Tongue (tissue), 2 donors: ENCODE results near the gene COMMD1. TPM values are rescaled to one million over a fixed set of nuclear protein-coding genes. Genes with fewer than 3 reads are reported as not detected.
"Not testable (repeated sequence)": the region's sequence is repeated elsewhere in the genome, so short reads cannot be mapped to it uniquely, and the experiment has no call there.

Experiments used
- DNase-seq: peaks from one replicate; pipeline ENCODE4 v3.0.0-alpha.2; 2015
- total RNA-seq: library from RNA; depleted of rRNA; stranded (reverse); fragments of >200 nt; gene quantifications from one replicate; pipeline ENCODE4 v1.2.3, GENCODE V29; 2014

COMMD1 gene
- total RNA-seq, 1 donor from 2014 or later: 47.3 TPM

DNA sequence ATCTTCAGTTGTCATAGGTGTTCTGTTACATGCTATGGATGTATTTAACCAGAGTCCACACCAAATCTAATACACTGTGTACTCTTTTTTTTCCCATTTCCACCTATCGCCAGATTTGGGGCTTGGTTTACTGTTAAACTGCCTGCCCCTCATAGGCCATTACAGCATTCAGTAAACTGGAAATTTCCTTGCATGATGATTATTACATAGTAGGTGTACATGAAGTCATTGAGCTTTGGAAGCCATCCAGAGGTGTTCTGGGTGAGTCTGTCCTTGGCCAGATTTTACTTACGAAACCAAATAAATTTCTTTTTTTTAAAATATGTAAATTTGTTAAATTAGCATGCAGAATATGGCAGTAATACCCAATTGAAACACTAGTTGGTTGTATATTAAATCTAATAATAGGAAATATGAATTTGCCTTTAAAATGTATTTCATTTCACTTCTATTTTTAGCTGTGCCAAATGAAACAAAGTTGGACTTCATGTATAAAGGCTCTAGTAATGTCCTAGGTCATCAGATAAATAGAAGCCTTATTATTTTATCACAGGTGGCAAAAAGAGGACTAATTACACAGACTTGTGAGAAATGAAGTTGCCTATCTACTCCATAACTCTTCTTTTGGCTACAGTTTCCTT, 60.7 kb downstream of the COMMD1 start:
- DNase-seq: no peak

DNA sequence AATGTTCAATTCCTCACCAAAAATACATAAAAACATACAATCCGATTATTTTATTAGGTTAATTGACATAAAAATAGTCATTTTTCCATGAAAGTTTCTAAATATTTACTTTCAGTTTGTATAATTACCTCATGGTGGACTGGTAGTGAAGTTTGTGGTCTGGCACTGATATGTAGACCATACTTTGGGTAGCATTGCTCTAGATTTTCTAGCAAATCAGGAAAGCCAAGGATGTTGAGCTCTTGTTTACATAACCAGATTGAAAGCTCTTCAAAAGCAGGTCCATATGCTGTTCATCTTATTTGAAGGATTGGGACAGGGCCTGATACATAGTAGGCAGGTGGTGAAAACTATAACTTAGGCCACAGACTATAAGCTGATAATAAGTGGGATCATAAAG, 61.8 kb downstream of the COMMD1 start:
- DNase-seq: no peak

DNA sequence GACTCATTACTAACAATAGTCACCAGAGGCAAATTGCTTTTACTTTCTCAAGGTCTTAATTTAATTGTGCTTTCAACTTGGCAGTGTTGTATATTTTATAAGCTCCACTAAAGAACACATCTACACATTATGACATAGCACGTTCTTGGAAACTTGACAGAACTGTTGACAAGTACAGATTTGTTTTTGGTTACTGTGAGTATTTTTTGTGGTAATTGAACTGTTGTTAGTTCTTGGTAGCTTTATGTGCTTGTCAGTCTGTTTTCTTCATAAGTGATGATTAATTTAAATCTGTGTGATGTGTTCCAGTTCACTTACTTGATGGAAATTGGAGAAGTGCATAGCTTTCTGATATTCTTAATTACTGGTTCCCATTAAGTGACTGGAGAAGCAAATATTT, 63.9 kb downstream of the COMMD1 start:
- DNase-seq: peak; percentile 51

DNA sequence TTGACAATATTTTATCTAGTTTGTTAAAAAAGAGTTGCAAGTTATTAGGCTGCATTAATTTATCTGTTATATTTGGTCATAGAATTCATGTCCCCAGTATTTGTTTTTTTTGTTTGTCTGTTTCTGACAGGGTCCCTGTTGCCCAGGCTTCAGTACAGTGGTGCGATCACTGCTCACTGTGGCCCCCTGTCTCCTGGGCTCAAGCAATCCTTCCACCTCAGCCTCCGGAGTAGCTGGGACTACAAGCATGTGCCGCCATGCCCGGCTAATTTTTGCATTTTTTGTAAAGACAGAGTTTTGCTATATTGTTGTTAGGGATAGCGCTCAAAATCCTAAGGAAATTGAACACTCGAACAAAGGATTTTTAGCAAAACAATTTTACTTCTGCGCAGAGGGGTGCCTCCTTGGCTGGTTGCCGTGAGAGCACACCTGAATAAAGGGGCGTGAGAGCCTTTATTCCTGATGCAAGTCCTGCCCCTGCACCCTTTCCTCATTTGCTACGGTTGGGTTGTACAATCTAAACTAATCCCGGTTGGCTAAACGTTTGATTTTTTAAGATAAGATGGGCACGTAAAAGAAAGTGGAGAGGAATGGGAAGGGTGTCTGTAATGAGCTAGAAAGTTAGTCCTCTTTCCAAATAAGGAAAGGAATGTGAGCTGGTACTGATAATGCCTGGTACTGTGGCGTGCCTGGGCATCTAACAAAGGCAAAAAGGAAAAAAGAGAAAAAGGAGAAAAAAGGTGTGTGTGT, 65.5 kb downstream of the COMMD1 start:
- DNase-seq: no peak

DNA sequence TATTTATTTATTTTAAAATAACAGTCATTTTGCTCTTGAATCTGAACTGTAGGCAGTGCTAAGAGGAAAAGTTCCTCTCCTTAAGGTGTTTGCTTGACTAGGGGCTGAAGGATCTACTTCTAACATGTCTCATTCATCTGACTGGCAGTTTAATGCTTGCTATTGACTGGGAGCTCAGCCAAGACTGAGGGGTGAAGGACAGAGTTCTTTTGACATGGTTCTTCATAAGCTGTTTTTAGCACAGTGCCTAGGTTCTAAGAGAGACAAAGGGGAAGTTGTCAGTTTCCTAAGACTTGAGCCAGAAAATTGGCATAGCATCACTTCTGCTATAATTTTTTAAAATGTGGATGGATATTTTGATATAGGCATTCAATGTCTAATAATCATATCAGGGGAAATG, 73.0 kb downstream of the COMMD1 start:
- DNase-seq: peak; percentile 38

DNA sequence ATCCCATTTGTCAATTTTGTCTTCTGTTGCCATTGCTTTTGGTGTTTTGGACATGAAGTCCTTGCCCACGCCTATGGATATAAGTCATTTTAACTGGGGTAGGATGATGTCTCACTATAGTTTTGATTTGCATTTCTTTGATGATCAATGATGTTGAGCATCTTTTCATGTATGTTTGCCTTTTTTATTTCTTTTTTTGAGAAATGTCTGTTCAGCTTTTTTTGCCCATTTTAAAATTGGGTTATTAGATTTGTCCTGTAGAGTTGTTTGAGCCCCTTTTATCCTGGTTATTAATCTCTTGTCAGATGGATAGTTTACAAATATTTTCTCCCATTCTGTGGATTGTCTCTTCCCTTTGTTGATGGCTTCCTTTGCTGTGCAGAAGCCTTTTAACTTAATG, 75.3 kb downstream of the COMMD1 start:
- DNase-seq: no peak

DNA sequence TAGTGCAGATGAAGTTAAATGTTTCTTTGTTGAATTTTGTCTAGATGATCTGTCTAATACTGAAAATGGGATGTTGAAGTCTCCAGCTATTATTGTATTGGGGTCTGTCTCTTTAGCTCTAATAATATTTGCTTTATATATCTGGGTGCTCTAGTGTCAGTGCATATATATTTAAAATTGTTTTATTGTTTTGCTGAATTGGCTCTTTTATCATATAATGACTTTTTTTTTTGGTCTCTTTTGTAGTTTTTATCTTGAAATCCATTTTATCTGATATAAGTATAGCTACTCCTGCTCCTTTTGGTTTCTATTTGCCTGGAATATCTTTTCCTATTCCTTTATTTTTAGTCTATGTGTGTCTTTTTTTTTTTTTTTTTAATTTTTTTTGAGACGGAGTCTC, 79.2 kb downstream of the COMMD1 start:
- DNase-seq: no peak

DNA sequence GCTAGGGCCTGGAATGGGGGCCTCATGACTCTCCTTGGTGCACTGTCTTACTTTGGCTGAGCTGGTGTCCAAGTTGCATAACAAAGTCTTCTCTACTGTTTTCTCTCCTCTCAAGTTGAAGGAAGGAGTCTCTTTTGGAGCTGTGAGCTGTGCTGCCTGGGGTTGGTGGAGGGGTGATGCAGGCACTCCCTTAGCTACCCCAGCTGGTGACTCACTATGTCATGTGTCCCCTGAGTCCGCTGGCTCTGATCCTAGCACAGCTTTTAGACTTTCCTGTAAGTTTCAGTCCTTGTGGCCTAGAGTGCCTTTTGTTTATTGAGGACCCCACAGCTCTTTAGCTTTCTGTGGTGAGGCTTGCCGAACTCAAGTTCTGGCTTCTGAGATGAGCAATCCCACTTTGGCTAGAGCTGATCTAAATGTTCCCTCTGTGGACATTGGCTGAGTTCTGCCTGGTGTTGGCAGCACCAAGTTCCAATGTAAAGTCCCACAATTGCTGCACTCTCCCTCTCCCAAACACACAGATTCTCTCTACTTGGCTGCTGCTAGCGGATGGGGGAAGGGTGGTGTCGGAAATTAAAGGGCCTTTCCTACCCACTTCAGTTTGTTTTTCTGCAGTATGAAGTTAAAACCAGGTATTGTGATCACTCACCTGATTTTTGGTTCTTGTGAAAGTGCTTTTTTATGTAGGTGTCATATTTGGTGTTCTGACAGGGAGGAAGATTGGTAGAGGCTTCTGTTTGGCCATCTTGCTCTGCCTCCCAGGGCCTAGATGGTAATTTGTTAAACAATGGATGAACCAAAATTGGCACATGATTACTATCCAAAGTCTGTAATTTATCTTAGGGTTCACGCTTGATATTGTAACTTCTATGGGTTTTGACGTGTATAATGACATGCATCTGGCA, 83.2 kb downstream of the COMMD1 start:
- no peak for DNase-seq

DNA sequence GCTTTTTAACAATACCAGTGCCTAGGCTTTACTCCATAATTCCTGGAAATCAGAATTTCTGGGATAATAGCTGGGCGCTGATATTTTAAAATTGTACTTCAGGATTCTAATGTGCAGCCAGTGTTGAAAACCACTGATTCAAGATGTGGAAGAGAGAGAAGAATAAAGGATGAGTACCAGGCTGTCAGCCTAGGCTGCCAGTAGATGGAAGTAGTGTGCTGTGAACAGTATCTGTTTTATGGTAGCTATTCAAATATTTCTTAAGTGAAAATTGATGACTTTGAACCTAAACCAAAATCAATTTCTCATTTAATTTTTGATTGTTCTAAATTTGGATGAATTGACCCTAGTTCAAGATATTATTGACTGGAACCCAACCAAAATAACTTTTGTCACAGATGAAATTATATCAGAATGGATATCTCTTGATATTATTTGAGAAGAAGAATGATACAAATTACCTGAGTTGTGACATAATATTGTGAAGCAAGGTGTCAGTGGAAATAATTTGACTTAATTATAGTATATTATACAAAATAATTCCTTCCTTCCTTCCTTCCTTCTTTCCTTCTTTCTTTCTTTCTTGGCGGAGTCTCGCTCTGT, 88.0 kb downstream of the COMMD1 start:
- peak; percentile 66 for DNase-seq

DNA sequence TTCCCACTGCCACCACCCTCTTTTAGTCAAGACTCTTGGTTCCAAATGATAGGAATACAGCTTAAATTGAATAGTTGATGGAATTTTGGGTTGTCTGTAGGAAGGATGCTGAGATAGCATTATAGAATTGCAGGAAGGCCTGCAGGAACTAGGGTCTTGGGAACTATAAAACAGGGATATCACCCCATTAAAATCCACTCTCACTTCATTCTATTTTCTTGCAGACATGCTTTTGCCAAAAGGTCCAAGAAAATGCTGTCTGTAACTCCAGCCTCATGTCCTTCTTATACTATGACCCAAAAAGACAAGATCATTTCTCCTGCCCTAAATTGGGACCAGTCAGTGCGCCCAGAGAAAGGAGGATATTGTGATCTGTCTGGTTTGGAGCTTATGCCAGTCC, 89.1 kb downstream of the COMMD1 start:
- no peak for DNase-seq

DNA sequence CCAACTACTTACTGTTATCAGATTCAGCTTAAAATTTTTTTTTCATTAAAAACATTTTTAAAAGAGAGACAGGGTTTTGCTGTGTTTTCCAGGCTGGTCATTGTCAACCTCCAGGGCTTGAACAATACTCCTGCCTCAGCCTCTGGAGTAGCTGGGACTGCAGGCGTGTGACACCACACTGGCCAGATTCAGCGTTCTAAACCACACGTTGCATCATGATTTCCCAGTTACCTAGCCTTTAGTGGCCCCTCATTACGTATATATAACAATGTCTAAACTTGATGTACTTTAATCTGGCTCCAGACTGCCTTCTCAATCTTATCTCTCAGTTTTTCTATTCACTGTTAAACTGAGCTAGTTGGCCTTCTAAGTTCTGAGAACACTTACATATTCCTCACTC, 89.6 kb downstream of the COMMD1 start:
- no peak for DNase-seq

DNA sequence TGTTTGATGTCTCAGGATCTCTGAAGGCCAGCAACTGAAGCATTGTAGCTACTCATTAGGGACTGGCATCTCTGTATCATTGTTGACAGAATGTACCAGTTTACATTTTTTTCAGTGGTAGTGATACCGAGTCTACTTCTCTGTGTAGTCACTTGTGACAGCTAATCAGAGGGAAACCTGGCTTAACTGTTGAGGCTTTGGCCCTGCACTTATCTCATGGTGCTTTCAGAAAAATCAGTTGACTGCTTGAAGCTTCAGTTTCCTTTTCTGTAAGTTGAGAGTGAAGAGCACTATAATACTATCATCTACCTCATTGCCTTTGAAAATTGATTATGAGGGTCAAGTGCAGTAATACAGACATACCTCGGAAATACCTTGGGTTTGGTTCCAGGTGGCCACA, 90.0 kb downstream of the COMMD1 start:
- no peak for DNase-seq

DNA sequence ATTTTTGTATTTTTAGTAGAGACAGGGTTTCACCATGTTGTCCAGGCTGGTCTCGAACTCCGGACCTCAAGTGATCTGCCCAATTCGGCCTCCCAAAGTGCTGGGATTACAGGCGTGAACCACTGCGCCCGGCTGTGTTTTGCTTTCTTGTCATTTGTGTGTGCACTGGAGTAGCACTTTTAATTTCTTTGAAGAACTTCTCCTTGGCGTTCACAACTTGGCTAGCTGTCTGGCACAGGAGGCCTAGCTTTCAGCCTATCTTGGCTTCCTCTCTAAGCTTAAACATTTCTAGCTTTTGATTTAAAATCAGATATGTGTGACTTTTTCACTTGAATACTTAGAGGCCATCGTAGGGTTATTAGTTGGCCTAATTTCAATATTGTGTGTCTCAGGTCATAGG, 93.0 kb downstream of the COMMD1 start:
- DNase-seq: no peak

DNA sequence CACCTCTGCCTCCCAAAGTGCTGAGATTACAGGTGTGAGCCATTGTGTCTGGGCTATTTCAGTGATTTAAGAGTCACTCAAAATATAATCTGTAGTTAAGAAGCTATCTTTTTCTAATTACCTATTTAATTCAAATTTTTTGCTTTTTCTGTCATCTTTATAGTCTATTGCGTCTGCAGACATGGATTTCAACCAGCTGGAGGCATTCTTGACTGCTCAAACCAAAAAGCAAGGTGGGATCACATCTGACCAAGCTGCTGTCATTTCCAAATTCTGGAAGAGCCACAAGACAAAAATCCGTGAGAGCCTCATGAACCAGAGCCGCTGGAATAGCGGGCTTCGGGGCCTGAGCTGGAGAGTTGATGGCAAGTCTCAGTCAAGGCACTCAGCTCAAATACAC, 95.1 kb downstream of the COMMD1 start:
- DNase-seq: no peak

DNA sequence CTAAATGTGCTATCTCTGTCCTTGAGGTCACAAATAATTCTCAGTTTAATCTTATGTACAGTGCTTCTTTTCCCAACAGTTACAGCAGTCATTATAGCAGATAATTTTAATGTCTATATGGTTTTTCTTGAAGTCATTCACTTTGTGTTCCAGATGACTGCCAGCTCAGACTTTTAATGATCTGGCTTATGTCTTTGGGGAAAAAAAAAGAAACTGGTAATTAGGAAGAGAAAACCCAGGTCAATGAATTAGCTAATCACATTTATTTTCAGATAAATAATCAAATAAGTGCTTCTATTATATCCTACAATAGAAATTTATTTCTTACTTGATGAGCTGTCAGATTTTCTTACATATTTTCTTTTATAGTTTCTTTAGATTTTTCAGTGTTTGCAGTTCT, 96.0 kb downstream of the COMMD1 start:
- no peak for DNase-seq

DNA sequence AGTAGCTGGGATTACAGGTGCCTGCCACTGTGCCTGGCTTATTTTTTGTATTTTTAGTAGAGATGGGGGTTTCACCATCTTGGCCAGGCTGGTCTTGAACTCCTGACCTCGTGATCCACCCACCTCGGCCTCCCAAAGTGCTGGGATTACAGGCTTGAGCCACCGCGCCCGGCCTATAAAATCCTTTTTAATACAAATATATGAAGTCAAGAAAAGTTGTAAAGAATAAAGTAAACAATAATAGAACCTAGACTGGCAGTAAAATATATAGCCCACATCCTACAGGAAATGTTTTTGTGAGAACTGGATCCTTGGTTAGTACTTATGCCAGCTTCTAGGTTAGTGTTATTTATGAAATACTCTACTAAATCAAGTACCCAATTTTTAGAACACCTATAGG, 99.0 kb downstream of the COMMD1 start:
- not testable (repeated sequence) for DNase-seq

DNA sequence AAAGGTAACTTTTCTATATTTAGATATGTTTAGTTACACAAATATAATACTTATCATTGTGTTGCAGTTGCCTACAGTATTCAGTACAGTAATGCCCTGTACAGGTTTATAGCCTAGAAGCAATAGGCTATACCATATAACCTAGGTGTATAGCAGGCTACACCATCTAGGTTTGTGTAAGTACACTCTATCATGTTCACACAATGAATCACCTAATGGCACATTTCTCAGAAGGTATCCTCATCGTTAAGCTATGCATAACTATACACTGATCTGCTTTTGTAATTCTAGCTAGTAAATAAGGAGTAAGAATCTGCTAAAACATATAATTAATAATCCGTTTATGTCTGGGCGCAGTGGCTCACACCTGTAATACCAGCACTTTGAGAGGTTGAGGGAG, 102.1 kb downstream of the COMMD1 start:
- DNase-seq: no peak

DNA sequence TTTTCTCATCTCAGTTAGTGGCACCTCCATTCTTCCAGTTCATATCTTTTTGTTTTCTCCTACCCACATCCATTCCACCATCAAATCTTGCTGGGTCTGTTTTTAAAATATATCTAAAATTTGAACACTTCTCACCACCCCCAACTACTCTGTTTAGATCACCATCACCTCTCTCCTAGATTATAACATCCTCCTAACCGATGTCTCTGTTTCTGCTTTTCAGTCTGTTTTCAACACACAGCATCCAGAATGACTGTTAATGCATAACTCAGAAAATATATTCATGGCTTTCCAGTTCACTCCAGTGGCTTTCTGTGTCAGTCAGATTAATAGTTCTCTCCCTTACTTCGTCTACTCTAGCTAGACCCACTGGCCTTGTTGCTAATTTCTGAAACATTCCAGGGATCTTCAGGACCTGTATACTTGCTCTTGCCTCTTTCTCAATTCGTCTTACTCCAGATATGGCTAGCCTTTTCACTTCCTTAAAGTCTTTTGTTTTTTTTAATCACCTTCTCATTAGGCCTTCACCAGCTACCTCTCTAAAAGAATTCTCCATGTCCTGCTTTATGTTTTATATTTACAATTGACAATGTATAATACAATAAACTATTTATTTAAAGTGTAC, 105.3 kb downstream of the COMMD1 start:
- DNase-seq: no peak

DNA sequence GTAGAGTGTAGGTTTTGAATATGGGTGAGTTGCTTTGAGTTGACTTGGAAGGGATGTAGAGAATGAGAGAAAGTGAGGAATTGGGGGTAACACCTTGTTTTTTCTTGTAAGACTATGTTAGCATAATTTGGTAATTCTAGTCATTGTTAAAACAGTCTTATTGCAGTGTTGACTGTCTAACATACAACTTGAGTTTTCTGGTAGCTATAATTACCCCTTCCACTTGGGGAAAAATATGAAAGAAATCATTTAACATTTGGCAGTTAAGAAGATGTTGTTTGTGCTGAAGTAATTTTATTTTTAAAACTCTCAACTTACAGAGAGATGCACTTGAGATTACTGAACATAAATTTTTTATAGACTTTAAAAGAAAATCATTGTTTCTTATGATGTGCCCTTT, 108.2 kb downstream of the COMMD1 start:
- no peak for DNase-seq

DNA sequence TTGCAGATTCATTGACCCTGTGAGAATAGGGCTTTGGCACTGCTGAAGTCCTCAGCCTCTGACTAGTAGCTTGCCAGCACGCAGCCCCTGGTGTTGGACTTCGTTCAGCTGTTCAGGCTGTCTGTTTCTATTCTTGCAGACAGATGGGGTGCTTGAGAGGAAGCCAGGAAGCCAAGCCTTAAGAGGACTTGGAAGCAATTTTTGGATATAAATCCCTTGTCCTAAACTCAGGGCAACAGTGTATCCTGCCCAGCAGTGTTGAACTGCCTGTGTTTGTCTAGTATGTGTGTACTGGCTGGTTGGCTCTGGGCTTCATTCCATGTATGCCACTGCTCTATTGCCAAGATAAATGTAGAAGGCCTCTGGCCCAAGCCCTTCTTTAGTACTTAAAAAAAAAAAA, 108.6 kb downstream of the COMMD1 start:
- peak; percentile 96 for DNase-seq

DNA sequence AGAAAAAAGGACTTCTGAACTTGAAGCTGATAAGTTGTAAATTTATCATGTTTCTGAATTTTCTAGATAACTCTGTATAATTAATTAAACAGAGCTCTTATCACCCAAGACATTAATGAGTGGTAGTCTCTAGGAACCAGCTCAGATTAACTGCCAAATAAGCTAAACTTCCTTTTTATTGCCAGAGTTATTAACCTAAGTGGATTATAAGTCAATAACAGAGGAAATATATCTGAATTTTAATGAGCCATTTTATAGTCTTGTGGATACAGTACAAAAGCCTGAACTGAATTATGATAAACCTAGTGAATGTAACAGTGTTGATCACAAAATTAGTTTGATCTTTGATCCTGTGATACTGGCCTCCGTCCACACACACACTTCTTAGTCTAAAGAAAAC, 111.5 kb downstream of the COMMD1 start:
- no peak for DNase-seq

DNA sequence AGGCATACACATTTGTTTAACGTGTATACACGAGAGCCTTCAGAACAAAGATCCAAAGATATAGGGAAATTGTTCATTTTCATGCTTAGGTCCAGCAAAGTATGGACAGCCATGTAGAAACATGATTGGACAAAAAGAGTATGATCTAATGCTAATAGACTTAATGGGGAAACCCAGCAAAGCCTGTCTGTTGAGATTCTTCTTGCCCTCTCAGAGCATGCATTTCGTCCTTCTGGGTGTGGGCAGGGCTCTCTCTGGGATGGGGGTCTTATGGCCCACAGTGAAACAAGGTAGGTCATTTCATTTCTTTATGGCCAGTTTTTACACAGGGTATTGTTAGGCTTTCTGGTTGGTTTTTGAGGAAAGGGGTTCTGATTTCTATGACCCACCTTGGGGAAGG, 124.4 kb downstream of the COMMD1 start:
- DNase-seq: no peak
